Measurements from ENCODE around the gene PACSIN1.

Gene PACSIN1

GRCh38 chr6:34512738-34513115, 46.9 kb downstream of the PACSIN1 start:
- DNase-seq: no peak
- WGBS (ENCODE audit: insufficient coverage): 94% methylated on average over 5 of the region's 5 CpGs
- Histone ChIP-seq H3K27ac (ENCODE audit: insufficient read depth in 1 of 2, low read depth in 1 of 2, low read length in 2 of 2, poor library complexity in 1 of 2, severe bottlenecking in 2 of 2) (no peak overlapping the region), H3K27me3 (replicated peaks in 2 of 5; ENCODE audit: control insufficient read depth in 4 of 5, insufficient read depth in 5 of 5, low read length in 4 of 5) (peaks cover 0 to 19% (median 1%) of the 10 kb centered on the region in 5 experiments), H3K4me1 (ENCODE audit: control extremely low read depth in 1 of 4, control insufficient read depth in 4 of 4, insufficient read depth in 4 of 4, low read length in 3 of 4) (peaks cover 0 to 3% (median under 1%) of the 10 kb centered on the region in 4 experiments), H3K36me3 (ENCODE audit: control insufficient read depth in 4 of 4, insufficient read depth in 4 of 4, low read length in 3 of 4) (no peaks in the 10 kb centered on the region), H3K9me3 (ENCODE audit: control extremely low read depth in 1 of 5, control insufficient read depth in 4 of 5, insufficient read depth in 2 of 5, low read depth in 1 of 5, low read length in 4 of 5) (peaks cover 0 to 3% (median 0%) of the 10 kb centered on the region in 5 experiments), H3K4me3 (ENCODE audit: control insufficient read depth in 1 of 7, extremely low read depth in 1 of 7, insufficient read depth in 4 of 7, low read depth in 2 of 7, low read length in 6 of 7) (no peak overlapping the region)
- ChIA-PET POLR2A (no interaction called here), CTCF (interaction anchor here (1.1 kb wide), 2 partner anchors 11 to 53 kb away, joined by 3 to 4 read pairs; no protein-coding TSS in a partner anchor)

- Histone ChIP-seq H3K9me3 (ENCODE audit: control extremely low read depth in 1 of 5, control insufficient read depth in 4 of 5, insufficient read depth in 2 of 5, low read depth in 1 of 5, low read length in 4 of 5) (peaks cover 0 to 3% (median 0%) of the 10 kb centered on the region in 5 experiments), H3K27ac (ENCODE audit: insufficient read depth in 1 of 2, low read depth in 1 of 2, low read length in 2 of 2, poor library complexity in 1 of 2, severe bottlenecking in 2 of 2) (no peak overlapping the region), H3K4me1 (ENCODE audit: control extremely low read depth in 1 of 4, control insufficient read depth in 4 of 4, insufficient read depth in 4 of 4, low read length in 3 of 4) (peaks cover 0 to 3% (median under 1%) of the 10 kb centered on the region in 4 experiments), H3K27me3 (replicated peaks in 2 of 5; ENCODE audit: control insufficient read depth in 4 of 5, insufficient read depth in 5 of 5, low read length in 4 of 5) (peaks cover 0 to 19% (median 1%) of the 10 kb centered on the region in 5 experiments), H3K4me3 (ENCODE audit: control insufficient read depth in 1 of 7, extremely low read depth in 1 of 7, insufficient read depth in 4 of 7, low read depth in 2 of 7, low read length in 6 of 7) (no peak overlapping the region), H3K36me3 (ENCODE audit: control insufficient read depth in 4 of 4, insufficient read depth in 4 of 4, low read length in 3 of 4) (no peaks in the 10 kb centered on the region)
- no peak for DNase-seq
- ChIA-PET CTCF (interaction anchor here (0.5 to 1.1 kb wide), 5 partner anchors 11 to 106 kb away, joined by 3 to 5 read pairs (median 4); no protein-coding TSS in a partner anchor), POLR2A (no interaction called here)
- 95% methylated on average over 3 of the region's 4 CpGs for WGBS (ENCODE audit: insufficient coverage)
These were observed 47.8 kb downstream of the PACSIN1 start for GRCh38 chr6:34513646-34514045.

- Histone ChIP-seq H3K27ac (ENCODE audit: insufficient read depth in 1 of 2, low read depth in 1 of 2, low read length in 2 of 2, poor library complexity in 1 of 2, severe bottlenecking in 2 of 2) (no peak overlapping the region), H3K36me3 (ENCODE audit: control insufficient read depth in 4 of 4, insufficient read depth in 4 of 4, low read length in 3 of 4) (no peaks in the 10 kb centered on the region), H3K4me3 (ENCODE audit: control insufficient read depth in 1 of 7, extremely low read depth in 1 of 7, insufficient read depth in 4 of 7, low read depth in 2 of 7, low read length in 6 of 7) (no peak overlapping the region), H3K9me3 (ENCODE audit: control extremely low read depth in 1 of 5, control insufficient read depth in 4 of 5, insufficient read depth in 2 of 5, low read depth in 1 of 5, low read length in 4 of 5) (peaks cover 0 to 3% (median 0%) of the 10 kb centered on the region in 5 experiments), H3K4me1 (ENCODE audit: control extremely low read depth in 1 of 4, control insufficient read depth in 4 of 4, insufficient read depth in 4 of 4, low read length in 3 of 4) (peaks cover 0 to 3% (median under 1%) of the 10 kb centered on the region in 4 experiments), H3K27me3 (replicated peaks in 2 of 5; ENCODE audit: control insufficient read depth in 4 of 5, insufficient read depth in 5 of 5, low read length in 4 of 5) (peaks cover 0 to 19% (median 1%) of the 10 kb centered on the region in 5 experiments)
- CTCF ChIA-PET: interaction anchor here (0.5 to 1.0 kb wide), 3 partner anchors 24 to 107 kb away, joined by 3 to 5 read pairs (median 4); no protein-coding TSS in a partner anchor
- WGBS (ENCODE audit: insufficient coverage): 90% methylated on average over 6 of the region's 8 CpGs
- POLR2A ChIA-PET: no interaction called here
- DNase-seq: no peak
These were observed 48.2 kb downstream of the PACSIN1 start for GRCh38 chr6:34514112-34514511.

- CTCF ChIA-PET: interaction anchor here (0.8 kb wide), 1 partner anchor 56 kb away, joined by 5 read pairs; no protein-coding TSS in a partner anchor
- peak; percentile 20 to 67 (median 56) for DNase-seq
- H3K4me3 ChIP-seq (ENCODE audit: control insufficient read depth in 1 of 7, extremely low read depth in 1 of 7, insufficient read depth in 4 of 7, low read depth in 2 of 7, low read length in 6 of 7): no peak overlapping the region
- peaks cover 0 to 3% (median under 1%) of the 10 kb centered on the region in 4 experiments for H3K4me1 ChIP-seq (ENCODE audit: control extremely low read depth in 1 of 4, control insufficient read depth in 4 of 4, insufficient read depth in 4 of 4, low read length in 3 of 4)
- H3K27me3 ChIP-seq (replicated peaks in 2 of 5; ENCODE audit: control insufficient read depth in 4 of 5, insufficient read depth in 5 of 5, low read length in 4 of 5): peaks cover 0 to 19% (median 1%) of the 10 kb centered on the region in 5 experiments
- no peak overlapping the region for H3K27ac ChIP-seq (ENCODE audit: insufficient read depth in 1 of 2, low read depth in 1 of 2, low read length in 2 of 2, poor library complexity in 1 of 2, severe bottlenecking in 2 of 2)
- POLR2A ChIA-PET: no interaction called here
- no peaks in the 10 kb centered on the region for H3K36me3 ChIP-seq (ENCODE audit: control insufficient read depth in 4 of 4, insufficient read depth in 4 of 4, low read length in 3 of 4)
- 40% methylated on average over 25 of the region's 34 CpGs for WGBS (ENCODE audit: insufficient coverage)
- H3K9me3 ChIP-seq (ENCODE audit: control extremely low read depth in 1 of 5, control insufficient read depth in 4 of 5, insufficient read depth in 2 of 5, low read depth in 1 of 5, low read length in 4 of 5): peaks cover 0 to 3% (median 0%) of the 10 kb centered on the region in 5 experiments
These were observed 49.0 kb downstream of the PACSIN1 start for GRCh38 chr6:34514593-34515472.

- peaks cover 0 to 19% (median 1%) of the 10 kb centered on the region in 5 experiments for H3K27me3 ChIP-seq (replicated peaks in 2 of 5; ENCODE audit: control insufficient read depth in 4 of 5, insufficient read depth in 5 of 5, low read length in 4 of 5)
- no peak overlapping the region for H3K4me3 ChIP-seq (ENCODE audit: control insufficient read depth in 1 of 7, extremely low read depth in 1 of 7, insufficient read depth in 4 of 7, low read depth in 2 of 7, low read length in 6 of 7)
- POLR2A ChIA-PET: no interaction called here
- H3K27ac ChIP-seq (ENCODE audit: insufficient read depth in 1 of 2, low read depth in 1 of 2, low read length in 2 of 2, poor library complexity in 1 of 2, severe bottlenecking in 2 of 2): no peak overlapping the region
- no peak for DNase-seq
- H3K9me3 ChIP-seq (ENCODE audit: control extremely low read depth in 1 of 5, control insufficient read depth in 4 of 5, insufficient read depth in 2 of 5, low read depth in 1 of 5, low read length in 4 of 5): no peaks in the 10 kb centered on the region
- 85% methylated on average over 7 of the region's 13 CpGs for WGBS (ENCODE audit: insufficient coverage)
- H3K36me3 ChIP-seq (ENCODE audit: control insufficient read depth in 4 of 4, insufficient read depth in 4 of 4, low read length in 3 of 4): no peaks in the 10 kb centered on the region
- CTCF ChIA-PET: interaction anchor here (0.6 to 1.7 kb wide), 2 partner anchors 31 to 55 kb away, joined by 3 to 6 read pairs; no protein-coding TSS in a partner anchor
- peaks cover 0 to 3% (median under 1%) of the 10 kb centered on the region in 4 experiments for H3K4me1 ChIP-seq (ENCODE audit: control extremely low read depth in 1 of 4, control insufficient read depth in 4 of 4, insufficient read depth in 4 of 4, low read length in 3 of 4)
These were observed 49.9 kb downstream of the PACSIN1 start for GRCh38 chr6:34515473-34516387.

GRCh38 chr6:34516391-34517324, 50.8 kb downstream of the PACSIN1 start:
- 97% methylated on average over 21 of the region's 22 CpGs for WGBS (ENCODE audit: insufficient coverage)
- Histone ChIP-seq H3K27ac (ENCODE audit: insufficient read depth in 1 of 2, low read depth in 1 of 2, low read length in 2 of 2, poor library complexity in 1 of 2, severe bottlenecking in 2 of 2) (no peak overlapping the region), H3K36me3 (ENCODE audit: control insufficient read depth in 4 of 4, insufficient read depth in 4 of 4, low read length in 3 of 4) (no peaks in the 10 kb centered on the region), H3K9me3 (ENCODE audit: control extremely low read depth in 1 of 5, control insufficient read depth in 4 of 5, insufficient read depth in 2 of 5, low read depth in 1 of 5, low read length in 4 of 5) (no peaks in the 10 kb centered on the region), H3K4me1 (ENCODE audit: control extremely low read depth in 1 of 4, control insufficient read depth in 4 of 4, insufficient read depth in 4 of 4, low read length in 3 of 4) (peaks cover 0 to 3% (median under 1%) of the 10 kb centered on the region in 4 experiments), H3K27me3 (replicated peaks in 2 of 5; ENCODE audit: control insufficient read depth in 4 of 5, insufficient read depth in 5 of 5, low read length in 4 of 5) (peaks cover 0 to 19% (median 1%) of the 10 kb centered on the region in 5 experiments), H3K4me3 (ENCODE audit: control insufficient read depth in 1 of 7, extremely low read depth in 1 of 7, insufficient read depth in 4 of 7, low read depth in 2 of 7, low read length in 6 of 7) (no peak overlapping the region)
- POLR2A ChIA-PET: no interaction called here
- CTCF ChIA-PET: interaction anchor here (0.6 to 1.7 kb wide), 2 partner anchors 31 to 56 kb away, joined by 3 to 6 read pairs; no protein-coding TSS in a partner anchor
- no peak for DNase-seq
